ENCODE measurements around the gene CDR2. TPM values are rescaled to one million over a fixed set of nuclear protein-coding genes. Genes with fewer than 3 reads are reported as not detected.
"Not testable (repeated sequence)": the region's sequence is repeated elsewhere in the genome, so short reads cannot be mapped to it uniquely, and the experiment has no call there.

Gene CDR2
- total RNA-seq, 1 donor from 2014 or later: 42.9 TPM

DNA sequence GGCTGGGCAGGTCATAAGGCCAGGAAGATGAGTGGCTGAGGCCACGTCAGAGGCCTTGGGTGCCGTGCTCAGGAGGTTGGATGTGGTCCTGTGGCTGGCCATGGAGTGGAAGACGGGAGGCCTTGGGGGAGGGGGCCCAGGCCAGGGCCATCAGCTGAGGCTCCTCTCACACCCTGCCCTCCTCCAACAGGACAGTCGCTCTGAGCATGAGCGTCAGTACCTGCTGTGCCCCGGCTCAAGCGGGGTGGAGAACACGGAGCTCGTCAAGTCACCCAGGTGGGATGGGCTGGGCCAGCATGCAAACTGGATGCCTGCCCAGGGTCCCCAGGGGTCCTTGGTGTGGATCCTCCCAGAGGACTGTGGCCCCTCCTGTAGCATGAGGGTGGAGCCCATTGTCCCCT is 58.0 kb downstream of the CDR2 start:
- H3K27ac Mint-ChIP-seq: no peak overlapping the region
- intact Hi-C loops (cut with micrococcal nuclease): no loop called here
- peaks cover 77% of the 10 kb centered on the region for H3K36me3 Mint-ChIP-seq (ENCODE audit: low read depth)

DNA sequence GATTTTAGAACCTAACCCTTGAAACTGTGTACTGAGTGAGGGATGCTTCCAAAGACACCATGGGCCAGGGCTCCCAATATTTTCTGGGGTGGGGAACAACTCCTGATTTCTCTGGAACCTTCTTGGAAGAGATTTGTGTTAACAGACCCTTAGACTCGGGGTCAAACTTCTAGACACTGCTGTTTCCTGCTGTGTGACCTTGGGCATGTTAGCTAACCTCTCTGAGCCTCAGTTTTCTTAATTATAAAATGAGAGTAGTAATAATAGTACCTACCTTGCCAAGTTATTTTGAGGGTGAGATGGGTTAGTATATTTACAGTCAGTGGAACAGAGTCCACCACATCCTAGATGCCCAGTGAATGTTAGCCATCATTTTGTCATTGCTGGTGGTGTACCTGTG is 58.4 kb downstream of the CDR2 start:
- H3K9me3 Mint-ChIP-seq: no peaks in the 10 kb centered on the region

More for the DNA sequence above, 58.0 kb downstream of the CDR2 start:
- Mint-ChIP-seq H3K9me3 (no peaks in the 10 kb centered on the region), H3K4me3 (ENCODE audit: low read depth) (no peak overlapping the region), H3K4me1 (ENCODE audit: low read depth) (peaks cover 6% of the 10 kb centered on the region), H3K27me3 (ENCODE audit: low read depth) (no peaks in the 10 kb centered on the region)
- no peak for DNase-seq (ENCODE audit: low spot score)

DNA sequence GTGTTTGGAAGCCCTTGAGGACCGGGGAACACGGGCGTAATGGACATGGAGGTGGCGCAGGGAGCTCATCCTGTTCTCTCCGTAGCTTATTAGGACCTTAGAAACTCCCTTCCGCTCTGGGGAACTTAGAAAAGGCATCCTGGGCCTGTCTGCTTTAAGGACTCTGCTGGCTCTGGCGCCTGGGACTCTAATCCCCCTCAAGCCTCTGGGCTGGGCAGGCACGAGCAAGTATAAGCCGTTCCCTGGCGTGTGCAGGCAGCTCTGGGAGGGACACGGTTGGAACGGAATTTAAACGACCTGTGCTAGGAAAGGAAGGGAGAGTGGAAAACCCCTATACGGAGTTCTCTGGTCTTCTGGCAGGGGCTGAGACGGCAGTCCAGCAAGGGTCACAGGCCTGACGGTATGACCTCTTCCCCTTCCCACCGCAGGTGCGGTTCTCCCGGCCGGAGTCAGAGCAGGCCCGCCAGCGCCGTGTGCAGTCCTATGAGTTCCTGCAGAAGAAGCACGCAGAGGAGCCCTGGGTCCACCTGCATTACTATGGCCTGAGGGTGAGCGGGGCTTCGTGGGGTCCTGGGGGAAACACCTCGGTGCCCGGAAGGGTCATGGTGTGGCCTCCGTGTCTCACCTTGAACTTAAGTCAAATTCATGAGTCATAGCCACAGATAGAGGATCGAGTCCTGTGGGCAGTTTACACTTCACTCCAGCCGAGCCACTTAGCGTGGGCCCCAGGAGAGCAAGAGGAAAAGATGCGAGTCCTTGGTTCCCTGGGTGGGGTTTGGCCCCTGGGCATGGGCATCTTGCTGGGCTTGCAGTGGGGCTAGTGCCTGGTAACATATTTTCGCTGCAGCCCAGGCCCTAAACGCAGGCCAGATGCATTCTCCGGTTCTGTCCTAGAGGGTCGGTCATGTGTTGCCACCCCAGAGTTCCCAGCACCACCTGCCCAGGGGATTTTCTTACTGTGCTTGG is 59.5 kb downstream of the CDR2 start:
- DNase-seq (ENCODE audit: low spot score): no peak
- intact Hi-C loops (cut with micrococcal nuclease): no loop called here
- Mint-ChIP-seq H3K4me3 (ENCODE audit: low read depth) (no peak overlapping the region), H3K9me3 (no peaks in the 10 kb centered on the region), H3K27me3 (ENCODE audit: low read depth) (no peaks in the 10 kb centered on the region), H3K4me1 (ENCODE audit: low read depth) (no peaks in the 10 kb centered on the region), H3K36me3 (ENCODE audit: low read depth) (peaks cover 69% of the 10 kb centered on the region), H3K27ac (no peak overlapping the region)

More for the DNA sequence above, 58.4 kb downstream of the CDR2 start:
- DNase-seq (ENCODE audit: low spot score): no peak
- Mint-ChIP-seq H3K36me3 (ENCODE audit: low read depth) (peaks cover 75% of the 10 kb centered on the region), H3K4me3 (ENCODE audit: low read depth) (no peak overlapping the region), H3K27me3 (ENCODE audit: low read depth) (no peaks in the 10 kb centered on the region), H3K27ac (no peak overlapping the region), H3K4me1 (ENCODE audit: low read depth) (peaks cover 4% of the 10 kb centered on the region)
- intact Hi-C loops (cut with micrococcal nuclease): no loop called here

- no peak overlapping the region for H3K4me3 Mint-ChIP-seq (ENCODE audit: low read depth)
- DNase-seq (ENCODE audit: low spot score): no peak
- H3K27ac Mint-ChIP-seq: no peak overlapping the region
- no peaks in the 10 kb centered on the region for H3K27me3 Mint-ChIP-seq (ENCODE audit: low read depth)
- no peaks in the 10 kb centered on the region for H3K9me3 Mint-ChIP-seq
- peaks cover 66% of the 10 kb centered on the region for H3K36me3 Mint-ChIP-seq (ENCODE audit: low read depth)
- intact Hi-C loops (cut with micrococcal nuclease): no loop called here
- H3K4me1 Mint-ChIP-seq (ENCODE audit: low read depth): no peaks in the 10 kb centered on the region
These were observed 60.4 kb downstream of the CDR2 start for GRCh38 chr16:22313876-22314470.

DNA sequence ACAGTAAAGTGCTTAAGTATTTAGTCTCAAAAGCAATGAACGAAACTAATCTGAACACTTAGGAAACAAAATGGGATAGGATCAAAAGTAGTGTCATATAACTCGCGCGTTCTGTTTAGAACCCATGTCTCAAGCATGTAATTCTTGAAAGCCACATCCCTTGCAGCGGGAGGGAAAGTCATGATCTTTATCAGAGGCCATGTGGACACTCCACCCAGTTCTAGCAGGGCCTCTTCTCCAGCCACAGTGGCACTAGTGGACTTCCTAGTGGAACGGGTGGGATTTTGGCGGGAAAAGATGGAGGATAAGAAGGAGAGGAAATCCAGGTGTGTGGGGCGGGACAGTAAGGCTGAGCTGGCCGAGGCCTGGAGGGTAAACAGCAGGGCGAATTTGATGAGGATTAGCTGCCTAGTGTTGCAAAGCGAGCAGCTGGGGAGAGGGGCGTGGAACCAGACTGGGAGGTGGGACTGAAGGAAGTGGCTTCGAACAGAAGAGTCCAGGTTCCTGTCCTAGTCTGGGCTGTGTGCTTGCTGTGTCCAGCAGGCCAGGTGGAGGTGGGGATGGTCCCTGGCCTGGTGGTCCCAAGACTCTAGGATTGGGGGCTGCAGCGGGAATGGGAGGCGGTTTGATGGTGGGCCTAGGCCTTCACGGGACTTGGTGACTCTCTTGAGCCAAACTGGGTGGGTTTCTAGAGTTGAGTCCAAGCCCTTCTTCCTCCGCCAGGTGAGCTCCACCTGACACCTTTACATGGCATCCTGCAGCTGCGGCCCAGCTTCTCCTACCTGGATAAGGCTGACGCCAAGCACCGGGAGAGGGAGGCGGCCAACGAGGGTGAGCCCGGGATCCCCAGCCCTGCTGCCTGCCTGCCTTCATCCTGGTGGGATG is 61.3 kb downstream of the CDR2 start:
- no peaks in the 10 kb centered on the region for H3K4me1 Mint-ChIP-seq (ENCODE audit: low read depth)
- no peaks in the 10 kb centered on the region for H3K9me3 Mint-ChIP-seq
- intact Hi-C loops (cut with micrococcal nuclease): no loop called here
- H3K4me3 Mint-ChIP-seq (ENCODE audit: low read depth): no peak overlapping the region
- H3K27ac Mint-ChIP-seq: no peak overlapping the region
- peaks cover 62% of the 10 kb centered on the region for H3K36me3 Mint-ChIP-seq (ENCODE audit: low read depth)
- H3K27me3 Mint-ChIP-seq (ENCODE audit: low read depth): no peaks in the 10 kb centered on the region
- no peak for DNase-seq (ENCODE audit: low spot score)

DNA sequence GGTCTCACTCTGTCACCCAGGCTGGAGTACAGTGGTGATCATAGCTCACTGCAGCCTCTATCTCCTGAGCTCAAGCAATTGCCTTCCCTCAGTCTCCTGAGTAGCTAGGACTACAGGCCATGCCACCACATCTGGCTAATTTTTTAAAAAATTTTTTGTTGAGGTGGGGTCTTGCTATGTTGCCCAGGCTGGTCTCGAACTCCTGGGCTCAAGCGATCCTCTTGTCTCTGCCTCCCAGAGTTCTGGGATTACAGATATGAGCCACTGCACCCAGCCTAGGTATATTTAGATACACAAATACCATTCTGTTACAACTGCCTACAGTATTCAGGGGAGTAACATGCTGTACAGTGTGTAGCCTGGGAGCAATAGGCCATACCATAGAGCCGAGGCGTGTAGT is 62.9 kb downstream of the CDR2 start:
- peaks cover 61% of the 10 kb centered on the region for H3K36me3 Mint-ChIP-seq (ENCODE audit: low read depth)
- no peak overlapping the region for H3K4me3 Mint-ChIP-seq (ENCODE audit: low read depth)
- H3K27me3 Mint-ChIP-seq (ENCODE audit: low read depth): no peaks in the 10 kb centered on the region
- intact Hi-C loops (cut with micrococcal nuclease): no loop called here
- no peak overlapping the region for H3K27ac Mint-ChIP-seq
- H3K9me3 Mint-ChIP-seq: no peaks in the 10 kb centered on the region
- DNase-seq (ENCODE audit: low spot score): no peak
- H3K4me1 Mint-ChIP-seq (ENCODE audit: low read depth): no peaks in the 10 kb centered on the region

- H3K27me3 Mint-ChIP-seq (ENCODE audit: low read depth): no peaks in the 10 kb centered on the region
- DNase-seq (ENCODE audit: low spot score): no peak
- intact Hi-C loops (cut with micrococcal nuclease): no loop called here
- no peaks in the 10 kb centered on the region for H3K4me1 Mint-ChIP-seq (ENCODE audit: low read depth)
- no peak overlapping the region for H3K27ac Mint-ChIP-seq
- H3K4me3 Mint-ChIP-seq (ENCODE audit: low read depth): no peak overlapping the region
- no peaks in the 10 kb centered on the region for H3K9me3 Mint-ChIP-seq
- peaks cover 60% of the 10 kb centered on the region for H3K36me3 Mint-ChIP-seq (ENCODE audit: low read depth)
These were observed 65.4 kb downstream of the CDR2 start for GRCh38 chr16:22308824-22309520.

- DNase-seq (ENCODE audit: low spot score): no peak
- no peak overlapping the region for H3K27ac Mint-ChIP-seq
These were observed 66.6 kb downstream of the CDR2 start for GRCh38 chr16:22307838-22308237.

DNA sequence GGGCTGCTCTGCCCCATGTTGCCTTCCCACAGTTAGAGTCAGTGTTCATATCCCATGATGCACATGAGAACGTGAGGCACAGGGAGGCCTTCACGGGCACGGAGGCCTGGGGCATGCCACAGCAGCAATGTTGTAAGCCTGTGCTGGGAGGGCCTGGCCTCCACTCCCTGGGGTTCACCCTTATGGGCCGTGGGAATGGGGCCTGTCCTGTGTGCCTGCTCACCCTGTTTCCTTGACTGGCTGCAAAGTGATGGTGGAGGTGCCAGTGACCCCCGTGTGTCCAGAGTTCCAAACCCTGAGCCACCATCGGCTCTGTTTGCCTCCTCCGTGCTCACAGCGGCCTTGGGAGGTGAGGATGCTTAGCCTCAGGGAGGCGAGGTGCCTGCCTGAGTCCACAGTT is 67.6 kb downstream of the CDR2 start:
- intact Hi-C loops (cut with micrococcal nuclease): no loop called here
- Mint-ChIP-seq H3K4me3 (ENCODE audit: low read depth) (no peak overlapping the region), H3K27me3 (ENCODE audit: low read depth) (no peaks in the 10 kb centered on the region), H3K4me1 (ENCODE audit: low read depth) (peaks cover 3% of the 10 kb centered on the region), H3K9me3 (no peaks in the 10 kb centered on the region), H3K27ac (no peak overlapping the region), H3K36me3 (ENCODE audit: low read depth) (peaks cover 62% of the 10 kb centered on the region)
- DNase-seq (ENCODE audit: low spot score): no peak

More at GRCh38 chr16:22307838-22308237, 66.6 kb downstream of the CDR2 start:
- Mint-ChIP-seq H3K4me1 (ENCODE audit: low read depth) (no peaks in the 10 kb centered on the region), H3K9me3 (no peaks in the 10 kb centered on the region), H3K36me3 (ENCODE audit: low read depth) (peaks cover 61% of the 10 kb centered on the region), H3K4me3 (ENCODE audit: low read depth) (no peak overlapping the region), H3K27me3 (ENCODE audit: low read depth) (no peaks in the 10 kb centered on the region)
- intact Hi-C loops (cut with micrococcal nuclease): no loop called here

GRCh38 chr16:22304411-22304810 is 70.0 kb downstream of the CDR2 start:
- Mint-ChIP-seq H3K9me3 (no peaks in the 10 kb centered on the region), H3K27ac (no peak overlapping the region), H3K27me3 (ENCODE audit: low read depth) (no peaks in the 10 kb centered on the region)

DNA sequence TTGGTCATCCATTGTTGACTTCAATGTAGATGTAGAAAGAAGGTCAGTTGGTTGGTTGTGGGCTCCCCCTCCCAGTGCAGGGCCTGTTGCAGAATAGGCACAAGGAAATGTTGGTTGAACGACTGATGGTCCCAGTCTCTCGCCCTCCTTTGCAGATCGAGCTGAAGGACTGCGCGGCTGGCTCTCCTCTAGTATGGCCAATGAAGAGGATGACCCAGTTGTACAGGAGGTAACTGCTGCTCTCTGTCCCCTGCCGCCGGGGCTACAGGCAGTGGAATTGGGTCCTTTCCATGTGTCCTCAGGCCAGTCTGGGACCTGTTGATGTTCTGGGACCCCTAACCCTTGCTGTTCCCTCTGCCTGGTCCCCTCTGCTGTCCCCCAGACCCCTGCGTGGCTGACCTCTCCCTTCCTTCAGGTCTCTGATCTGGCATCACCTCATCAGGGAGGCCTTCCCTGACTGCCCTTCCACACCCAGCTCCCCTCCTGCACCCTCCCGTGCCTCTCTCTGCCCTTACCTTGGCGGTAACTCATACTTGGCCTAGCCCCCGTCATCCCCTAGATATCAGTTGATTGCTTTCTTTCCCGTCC is 71.5 kb downstream of the CDR2 start:
- Mint-ChIP-seq H3K27ac (peak overlapping the region; percentile 6), H3K4me3 (ENCODE audit: low read depth) (no peak overlapping the region), H3K9me3 (no peaks in the 10 kb centered on the region), H3K36me3 (ENCODE audit: low read depth) (peaks cover 72% of the 10 kb centered on the region), H3K4me1 (ENCODE audit: low read depth) (peaks cover 21% of the 10 kb centered on the region), H3K27me3 (ENCODE audit: low read depth) (no peaks in the 10 kb centered on the region)
- no peak for DNase-seq (ENCODE audit: low spot score)
- intact Hi-C loops (cut with micrococcal nuclease): no loop called here

More at GRCh38 chr16:22304411-22304810, 70.0 kb downstream of the CDR2 start:
- intact Hi-C loops (cut with micrococcal nuclease): no loop called here
- no peak for DNase-seq (ENCODE audit: low spot score)
- H3K36me3 Mint-ChIP-seq (ENCODE audit: low read depth): peaks cover 65% of the 10 kb centered on the region
- H3K4me3 Mint-ChIP-seq (ENCODE audit: low read depth): no peak overlapping the region
- H3K4me1 Mint-ChIP-seq (ENCODE audit: low read depth): peaks cover 15% of the 10 kb centered on the region

- H3K27me3 Mint-ChIP-seq (ENCODE audit: low read depth); H3K27ac Mint-ChIP-seq; DNase-seq (ENCODE audit: low spot score); H3K9me3 Mint-ChIP-seq; intact Hi-C loops (cut with micrococcal nuclease); H3K4me3 Mint-ChIP-seq (ENCODE audit: low read depth): not testable (repeated sequence)
- peaks cover 68% of the 10 kb centered on the region for H3K36me3 Mint-ChIP-seq (ENCODE audit: low read depth)
- H3K4me1 Mint-ChIP-seq (ENCODE audit: low read depth): peaks cover 21% of the 10 kb centered on the region
These were observed 73.0 kb downstream of the CDR2 start for GRCh38 chr16:22301423-22301822.

Data from activated T-helper 2 cell treated with anti-CD3 and anti-CD28 coated beads, Interferon-gamma antibody, Interleukin-2, Interleukin-4, amounts not matched to agents 10 μg/mL and 5 μg/mL and 100 μg/mL, durations not matched to agents 14 hours and 24 hours and 36 hours (primary cell).